ENCODE measurements around the gene SLC13A3. TPM values are rescaled to one million over a fixed set of nuclear protein-coding genes. Genes with fewer than 3 reads are reported as not detected.
A peak's percentile ranks its signal among the peaks of the same experiment; 100 is the strongest.

SLC13A3 gene
- total RNA-seq, 1 donor from 2014 or later, result 18.8 TPM

DNA sequence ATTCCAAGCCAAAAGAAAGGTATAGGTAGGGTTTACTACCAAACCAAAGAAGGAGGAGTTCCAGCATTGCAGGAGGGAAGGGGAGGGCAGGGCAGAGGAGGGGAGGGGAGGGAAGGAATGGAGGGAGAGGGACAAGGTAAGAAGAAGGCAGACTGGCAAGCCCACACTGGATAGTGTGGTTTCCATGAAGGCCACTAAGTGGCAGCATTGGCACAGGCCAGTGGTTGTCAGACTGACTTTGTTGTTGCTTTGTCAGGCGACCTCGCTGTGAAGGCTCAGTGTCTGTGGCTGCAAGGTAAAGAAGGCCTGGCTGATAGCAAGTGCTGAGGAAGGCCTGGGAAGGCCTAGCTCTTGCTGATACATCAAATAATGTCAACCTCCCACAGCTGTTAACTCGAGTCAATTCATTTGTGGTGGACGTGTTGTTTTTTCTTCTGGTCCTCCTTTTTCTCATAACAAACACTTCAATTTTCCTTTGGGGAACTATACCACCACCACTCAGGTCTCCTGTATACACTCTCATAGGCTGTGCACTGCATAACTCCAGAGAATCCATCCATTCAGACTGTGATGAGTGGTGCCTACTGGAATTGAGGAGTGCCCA, 130.2 kb downstream of the SLC13A3 start:
- H3K27ac Mint-ChIP-seq, result no peak overlapping the region
- peak in 1 of 2 experiments; percentile 45 for DNase-seq (ENCODE audit: low spot score in 2 of 2, unreplicated experiment in 2 of 2)
- H3K36me3 Mint-ChIP-seq, result no peaks in the 10 kb centered on the region
- no peak overlapping the region for H3K4me3 Mint-ChIP-seq
- peaks cover 55% of the 10 kb centered on the region for H3K27me3 Mint-ChIP-seq (ENCODE audit: low read depth)
- TF ChIP-seq, protein P1, sequence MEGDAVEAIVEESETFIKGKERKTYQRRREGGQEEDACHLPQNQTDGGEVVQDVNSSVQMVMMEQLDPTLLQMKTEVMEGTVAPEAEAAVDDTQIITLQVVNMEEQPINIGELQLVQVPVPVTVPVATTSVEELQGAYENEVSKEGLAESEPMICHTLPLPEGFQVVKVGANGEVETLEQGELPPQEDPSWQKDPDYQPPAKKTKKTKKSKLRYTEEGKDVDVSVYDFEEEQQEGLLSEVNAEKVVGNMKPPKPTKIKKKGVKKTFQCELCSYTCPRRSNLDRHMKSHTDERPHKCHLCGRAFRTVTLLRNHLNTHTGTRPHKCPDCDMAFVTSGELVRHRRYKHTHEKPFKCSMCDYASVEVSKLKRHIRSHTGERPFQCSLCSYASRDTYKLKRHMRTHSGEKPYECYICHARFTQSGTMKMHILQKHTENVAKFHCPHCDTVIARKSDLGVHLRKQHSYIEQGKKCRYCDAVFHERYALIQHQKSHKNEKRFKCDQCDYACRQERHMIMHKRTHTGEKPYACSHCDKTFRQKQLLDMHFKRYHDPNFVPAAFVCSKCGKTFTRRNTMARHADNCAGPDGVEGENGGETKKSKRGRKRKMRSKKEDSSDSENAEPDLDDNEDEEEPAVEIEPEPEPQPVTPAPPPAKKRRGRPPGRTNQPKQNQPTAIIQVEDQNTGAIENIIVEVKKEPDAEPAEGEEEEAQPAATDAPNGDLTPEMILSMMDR (IDR thresholded peaks at IDR 0.05; ENCODE audit: unreplicated experiment), result no peak
- no peaks in the 10 kb centered on the region for H3K9me3 Mint-ChIP-seq
- no peaks in the 10 kb centered on the region for H3K4me1 Mint-ChIP-seq

DNA sequence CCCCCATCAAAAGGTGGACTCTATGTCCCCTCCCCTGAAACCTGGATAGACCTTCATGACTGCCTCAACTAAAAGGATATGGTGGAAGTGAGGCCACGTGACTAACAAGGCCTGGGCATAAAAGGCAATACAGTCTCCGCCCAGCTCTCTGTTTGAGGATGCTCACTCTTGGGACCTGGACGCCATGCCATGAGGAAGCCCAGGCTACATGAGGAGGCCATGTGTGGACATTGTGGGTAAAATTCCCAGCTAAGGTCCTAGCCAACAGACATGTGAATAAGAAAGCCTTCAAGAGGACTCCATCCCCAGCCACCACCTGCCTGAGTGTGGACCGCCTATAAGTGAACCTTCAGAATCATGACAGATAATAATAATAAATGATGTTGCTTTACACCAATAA, 130.7 kb downstream of the SLC13A3 start:
- no peak overlapping the region for H3K27ac Mint-ChIP-seq
- no peak for DNase-seq (ENCODE audit: low spot score in 2 of 2, unreplicated experiment in 2 of 2)
- H3K4me3 Mint-ChIP-seq, result no peak overlapping the region
- H3K36me3 Mint-ChIP-seq, result no peaks in the 10 kb centered on the region
- peaks cover 58% of the 10 kb centered on the region for H3K27me3 Mint-ChIP-seq (ENCODE audit: low read depth)
- TF ChIP-seq, protein P1 (IDR thresholded peaks at IDR 0.05; ENCODE audit: unreplicated experiment), result no peak
- H3K9me3 Mint-ChIP-seq, result no peaks in the 10 kb centered on the region
- no peaks in the 10 kb centered on the region for H3K4me1 Mint-ChIP-seq

DNA sequence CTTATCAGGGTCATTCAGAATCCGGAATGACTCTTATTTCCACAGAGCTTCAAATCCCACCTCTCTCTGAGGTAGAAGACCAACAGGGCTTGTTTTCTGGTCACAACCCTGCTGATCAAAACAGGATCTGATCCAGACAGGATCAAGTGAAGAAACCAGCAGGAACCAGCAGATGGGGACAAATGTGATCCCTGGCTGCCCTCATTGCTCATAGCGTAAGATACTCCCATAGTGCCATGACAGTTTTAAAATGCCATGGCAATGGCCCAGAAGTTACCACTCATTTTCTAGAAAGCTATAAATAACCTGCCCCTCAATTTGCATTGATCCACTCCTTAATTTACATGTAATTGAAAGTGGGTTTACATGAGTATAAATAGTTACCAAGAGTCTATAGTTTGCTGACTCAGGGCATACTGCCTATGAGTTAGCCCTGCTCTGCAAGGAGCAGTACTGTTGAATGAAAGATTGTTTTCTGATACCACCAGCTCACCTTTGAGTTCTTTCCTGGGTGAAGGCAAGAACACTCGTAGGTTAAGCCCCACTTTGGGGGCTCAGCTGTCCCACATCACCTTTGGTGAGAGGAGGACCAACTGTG, 131.7 kb downstream of the SLC13A3 start:
- no peaks in the 10 kb centered on the region for H3K36me3 Mint-ChIP-seq
- H3K4me3 Mint-ChIP-seq, result no peak overlapping the region
- H3K27me3 Mint-ChIP-seq (ENCODE audit: low read depth), result peaks cover 57% of the 10 kb centered on the region
- DNase-seq (ENCODE audit: low spot score in 2 of 2, unreplicated experiment in 2 of 2), result no peak
- no peaks in the 10 kb centered on the region for H3K9me3 Mint-ChIP-seq
- no peaks in the 10 kb centered on the region for H3K4me1 Mint-ChIP-seq
- TF ChIP-seq, protein P1 (IDR thresholded peaks at IDR 0.05; ENCODE audit: unreplicated experiment), result no peak
- no peak overlapping the region for H3K27ac Mint-ChIP-seq

DNA sequence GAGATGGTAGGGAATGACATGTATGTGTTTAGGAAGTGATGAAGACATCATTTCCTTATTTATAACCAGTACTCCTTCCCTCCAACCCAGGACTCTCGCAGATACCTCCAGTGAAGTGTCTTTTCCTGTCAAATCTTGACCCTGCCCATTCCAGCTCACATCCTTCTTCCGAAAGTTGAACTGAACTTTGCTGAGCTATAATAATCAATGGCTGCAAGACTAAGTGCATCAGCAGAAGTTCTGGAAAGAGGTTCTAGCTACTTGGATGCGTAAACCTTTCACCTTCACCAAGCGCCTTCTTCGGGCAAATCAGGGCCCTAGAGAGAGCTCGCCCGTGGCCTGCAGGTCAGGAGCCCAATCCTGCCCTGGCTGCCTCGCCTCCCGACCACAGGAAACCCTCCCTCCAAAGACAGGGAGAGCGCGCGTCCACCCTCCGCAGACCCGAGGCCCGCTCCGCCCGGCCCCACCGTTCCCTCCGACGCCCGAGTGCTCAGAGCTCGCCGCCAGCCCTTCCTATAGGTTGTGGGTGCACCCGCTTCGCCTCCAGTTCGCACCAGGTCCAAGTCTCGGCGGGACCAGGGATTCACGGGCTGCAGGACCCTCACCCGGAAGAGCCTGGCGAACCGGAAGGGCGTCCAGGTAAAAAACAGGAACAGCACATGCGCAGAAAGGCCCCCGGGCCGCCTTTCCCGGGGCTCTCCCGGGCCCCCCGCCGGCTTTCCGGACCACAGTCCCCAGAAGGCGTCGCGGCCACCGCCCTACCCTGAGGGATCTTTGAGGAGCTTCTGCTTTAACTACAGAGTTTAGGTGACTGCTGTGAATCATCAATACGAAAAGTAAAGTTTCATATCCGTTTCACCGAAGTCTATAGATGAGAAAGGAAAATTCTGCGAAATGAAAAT, 138.1 kb downstream of the SLC13A3 start, which contains the start of gene ZNF334:
Gene ZNF334 (minus strand): TSS at position 617 of the 902 bp plus-strand sequence. CDS start 1,457 bp downstream, outside the sequence.
- H3K27ac Mint-ChIP-seq, result peak within 1 kb of the TSS; percentile 93
- H3K4me3 Mint-ChIP-seq, result peak within 1 kb of the TSS; percentile 92
- H3K36me3 Mint-ChIP-seq, result peaks cover 30% of the 10 kb centered on the region
- TF ChIP-seq, protein P1 (IDR thresholded peaks at IDR 0.05; ENCODE audit: unreplicated experiment), result no peak
- peak; percentile 61 to 79 for DNase-seq (ENCODE audit: low spot score in 2 of 2, unreplicated experiment in 2 of 2)
- peaks cover 9% of the 10 kb centered on the region for H3K4me1 Mint-ChIP-seq
- peaks cover 25% of the 10 kb centered on the region for H3K9me3 Mint-ChIP-seq
- H3K27me3 Mint-ChIP-seq (ENCODE audit: low read depth), result peaks cover 23% of the 10 kb centered on the region

DNA sequence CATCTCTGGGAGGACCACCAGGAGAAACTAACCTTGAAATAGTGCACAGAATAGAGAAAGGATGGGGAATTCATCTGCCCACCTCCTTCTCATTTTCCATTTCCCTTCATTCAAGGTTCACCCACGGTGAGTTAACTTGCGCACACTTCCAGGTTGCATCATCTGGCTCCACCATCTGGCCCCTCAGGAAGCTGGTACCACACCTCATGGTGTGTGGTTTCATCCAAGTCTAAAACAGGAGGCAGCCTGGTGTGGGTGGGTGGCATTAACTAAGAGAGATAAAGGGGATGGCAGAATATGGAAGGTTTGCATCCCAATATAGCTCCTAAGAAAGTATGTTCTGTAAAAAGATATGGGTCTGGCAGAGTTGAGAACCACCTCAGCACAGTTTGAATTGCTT, 141.7 kb downstream of the SLC13A3 start:
- Mint-ChIP-seq H3K27me3 (ENCODE audit: low read depth) (peaks cover under 1% of the 10 kb centered on the region), H3K4me1 (peaks cover 9% of the 10 kb centered on the region), H3K36me3 (peaks cover 48% of the 10 kb centered on the region), H3K9me3 (peaks cover 50% of the 10 kb centered on the region), H3K27ac (no peak overlapping the region), H3K4me3 (no peak overlapping the region)
- DNase-seq (ENCODE audit: low spot score in 2 of 2, unreplicated experiment in 2 of 2), result no peak
- TF ChIP-seq, protein P1 (IDR thresholded peaks at IDR 0.05; ENCODE audit: unreplicated experiment), result no peak

Other genes starting within 250 kb of the SLC13A3 start
- 53.2 to 56.5 TPM (median 54.2 TPM) in 3 replicates for gene ELMO2, start 244.8 kb downstream of the SLC13A3 start, total RNA-seq
- gene ZNF334, start 137.9 kb downstream of the SLC13A3 start, total RNA-seq, result 31.8 to 34.5 TPM (median 32.5 TPM) in 3 replicates
- not detected in 3 replicates for gene OCSTAMP, start 100.8 kb downstream of the SLC13A3 start, total RNA-seq
- 16.2 to 17.3 TPM (median 16.3 TPM) in 3 replicates for gene TP53RK, start 38.0 kb upstream of the SLC13A3 start, total RNA-seq
- gene SLC2A10, start 58.2 kb upstream of the SLC13A3 start, total RNA-seq, result 21.7 to 23.8 TPM (median 22.2 TPM) in 3 replicates
- 9.0 to 10.2 TPM (median 9.3 TPM) in 3 replicates for gene EYA2, start 243.4 kb upstream of the SLC13A3 start, total RNA-seq